Stimulated activated CD4-positive, alpha-beta T cell treated with anti-CD3 and anti-CD28 coated beads, Interleukin-15, amount 100 ng/mL, for 24 hours (primary cell): ENCODE results near the gene C21orf91.
"Not testable (repeated sequence)": the region's sequence is repeated elsewhere in the genome, so short reads cannot be mapped to it uniquely, and the experiment has no call there.

Experiments
- DNase-seq: peaks from one replicate; pipeline ENCODE4 v3.0.0-alpha.2; 2020

C21orf91 gene

GRCh38 chr21:17775431-17776126, 43.6 kb downstream of the C21orf91 start:
- DNase-seq, result peak; percentile 68

GRCh38 chr21:17775021-17775420, 44.1 kb downstream of the C21orf91 start:
- not testable (repeated sequence) for DNase-seq

GRCh38 chr21:17769447-17769845, 49.7 kb downstream of the C21orf91 start:
- DNase-seq, result no peak

- DNase-seq, result no peak
These were observed 50.2 kb downstream of the C21orf91 start for GRCh38 chr21:17768840-17769446.

- no peak for DNase-seq
These were observed 53.9 kb downstream of the C21orf91 start for GRCh38 chr21:17765207-17765606.

GRCh38 chr21:17763288-17764037, 55.7 kb downstream of the C21orf91 start:
- no peak for DNase-seq

GRCh38 chr21:17759511-17760178, 59.5 kb downstream of the C21orf91 start:
- no peak for DNase-seq

GRCh38 chr21:17758683-17759082, 60.5 kb downstream of the C21orf91 start:
- no peak for DNase-seq

GRCh38 chr21:17757671-17758070, 61.5 kb downstream of the C21orf91 start:
- no peak for DNase-seq

GRCh38 chr21:17753736-17754135, 65.4 kb downstream of the C21orf91 start:
- no peak for DNase-seq

GRCh38 chr21:17752171-17752570, 67.0 kb downstream of the C21orf91 start:
- no peak for DNase-seq

- DNase-seq, result no peak
These were observed 72.2 kb downstream of the C21orf91 start for GRCh38 chr21:17746920-17747319.

GRCh38 chr21:17745086-17745485, 74.1 kb downstream of the C21orf91 start:
- no peak for DNase-seq

- DNase-seq, result no peak
These were observed 76.1 kb downstream of the C21orf91 start for GRCh38 chr21:17742940-17743592.

- DNase-seq, result no peak
These were observed 77.0 kb downstream of the C21orf91 start for GRCh38 chr21:17742181-17742580.
